Endodermal cell (in vitro differentiated cells): ENCODE results near the gene TAAR1. TPM values are rescaled to one million over a fixed set of nuclear protein-coding genes. Genes with fewer than 3 reads are reported as not detected.

Source experiments
- DNase-seq: peaks from one replicate; pipeline ENCODE4 v3.0.0-alpha.2; 2017
- H3K27ac ChIP-seq: 2 replicates; pipeline ENCODE4 v1.5.1; 2013; ENCODE audit warnings: mild to moderate bottlenecking, low read depth, low read length, moderate library complexity
- H3K27me3 ChIP-seq: 2 replicates; pipeline ENCODE4 v1.6.1; 2013; ENCODE audit warnings: mild to moderate bottlenecking, low read length, moderate library complexity; ENCODE audit not compliant: insufficient read depth, control insufficient read depth, poor library complexity, severe bottlenecking
- H3K36me3 ChIP-seq: 2 replicates; pipeline ENCODE4 v1.7.0; 2013; ENCODE audit warnings: mild to moderate bottlenecking, low read length, moderate library complexity; ENCODE audit not compliant: control insufficient read depth, insufficient read depth
- H3K4me1 ChIP-seq: one replicate; pipeline ENCODE4 v1.7.0; 2013; ENCODE audit warnings: low read length; ENCODE audit not compliant: control insufficient read depth, insufficient read depth
- H3K4me3 ChIP-seq: 2 replicates; pipeline ENCODE4 v1.5.1; 2013; ENCODE audit warnings: mild to moderate bottlenecking, low read length, moderate library complexity
- H3K9ac ChIP-seq: 2 replicates; pipeline ENCODE4 v1.6.1; 2013; ENCODE audit warnings: mild to moderate bottlenecking, low read length, moderate library complexity; ENCODE audit not compliant: poor library complexity, severe bottlenecking; ENCODE audit errors: extremely low read depth
- H3K9me3 ChIP-seq: 2 replicates; pipeline ENCODE4 v1.6.1; 2013; ENCODE audit warnings: mild to moderate bottlenecking, low read length, moderate library complexity; ENCODE audit not compliant: control insufficient read depth
- H3K27ac Mint-ChIP-seq: 2 replicates; pipeline ENCODE4 v1.8.0; 2020; ENCODE audit warnings: mixed read lengths
- H3K27me3 Mint-ChIP-seq: 2 replicates; pipeline ENCODE4 v1.8.0; 2021; ENCODE audit warnings: mild to moderate bottlenecking, mixed read lengths; ENCODE audit not compliant: insufficient read depth
- H3K36me3 Mint-ChIP-seq: 2 replicates; pipeline ENCODE4 v1.8.0; 2020; ENCODE audit warnings: low read depth, mixed read lengths
- H3K4me1 Mint-ChIP-seq: 2 replicates; pipeline ENCODE4 v1.8.0; 2020; ENCODE audit warnings: mixed read lengths
- H3K4me3 Mint-ChIP-seq: 2 replicates; pipeline ENCODE4 v1.8.0; 2020; ENCODE audit warnings: mild to moderate bottlenecking, moderate library complexity, mixed read lengths
- H3K9me3 Mint-ChIP-seq: 2 replicates; pipeline ENCODE4 v1.8.0; 2020; ENCODE audit warnings: mild to moderate bottlenecking, mixed read lengths
- CTCF ChIP-seq: fragments of 200-600 bp; sonication (generic); conservative IDR thresholded peaks from 2 replicates; pipeline ENCODE4 v1.5.0; 2021; ENCODE audit warnings: antibody characterized with exemption, mild to moderate bottlenecking
- WGBS, 2 experiments: methylation state at CpG; one replicate each; pipeline versions ENCODE4 v1.1.5 to v1.1.7; 2013; ENCODE audit warnings: missing lambda C conversion rate in 2 of 2, mixed read lengths in 1 of 2; ENCODE audit not compliant: insufficient coverage in 1 of 2, insufficient read length in 1 of 2; 5-methylcytosine and 5-hydroxymethylcytosine counted together
- total RNA-seq, 2 donors: library from RNA; stranded (reverse); fragmentation: NEBNext Ultra II Directional in 1 of 2; extraction: Animal tissue kit (Norgen Biotek cat#: 25700) in 1 of 2; gene quantifications; 2 replicates in 1 of 2; 3 replicates in 1 of 2; pipeline ENCODE4 v1.2.1, GENCODE V29; 2021

TAAR1 gene
- total RNA-seq, 2 donors from 2014 or later = not detected

GRCh38 chr6:132666118-132666517 lies 7.1 kb upstream of the TAAR1 start:
- peak overlapping the region; percentile 36 for H3K27ac Mint-ChIP-seq
- no peaks in the 10 kb centered on the region for H3K36me3 ChIP-seq
- no peak for DNase-seq
- no peaks in the 10 kb centered on the region for H3K36me3 Mint-ChIP-seq
- H3K27ac ChIP-seq = no peak overlapping the region
- H3K9me3 ChIP-seq = peaks cover 4% of the 10 kb centered on the region
- WGBS, 2 experiments = 69 to 84% methylated on average over 3 to 4 of the region's 4 CpGs
- H3K4me1 Mint-ChIP-seq = peaks cover 2% of the 10 kb centered on the region
- no peak for TF ChIP-seq CTCF
- no peaks in the 10 kb centered on the region for H3K27me3 Mint-ChIP-seq
- H3K9ac ChIP-seq = no peak overlapping the region
- H3K4me3 Mint-ChIP-seq = no peak overlapping the region
- no peak overlapping the region for H3K4me3 ChIP-seq
- no peaks in the 10 kb centered on the region for H3K4me1 ChIP-seq
- H3K27me3 ChIP-seq = no peaks in the 10 kb centered on the region
- no peaks in the 10 kb centered on the region for H3K9me3 Mint-ChIP-seq

GRCh38 chr6:132664309-132665034 lies 5.5 kb upstream of the TAAR1 start:
- no peak for TF ChIP-seq CTCF
- Mint-ChIP-seq H3K4me1 (peaks cover 2% of the 10 kb centered on the region), H3K4me3 (no peak overlapping the region), H3K36me3 (no peaks in the 10 kb centered on the region), H3K27me3 (no peaks in the 10 kb centered on the region), H3K9me3 (no peaks in the 10 kb centered on the region), H3K27ac (no peak overlapping the region)
- Histone ChIP-seq H3K9me3 (peaks cover 4% of the 10 kb centered on the region), H3K27ac (no peak overlapping the region), H3K4me3 (no peak overlapping the region), H3K9ac (no peak overlapping the region), H3K36me3 (no peaks in the 10 kb centered on the region), H3K27me3 (no peaks in the 10 kb centered on the region), H3K4me1 (no peaks in the 10 kb centered on the region)
- no peak for DNase-seq
- 92 to 98% methylated on average over 1 of the region's 1 CpG for WGBS, 2 experiments

GRCh38 chr6:132663661-132664060 lies 4.7 kb upstream of the TAAR1 start:
- Histone ChIP-seq H3K36me3 (no peaks in the 10 kb centered on the region), H3K27me3 (no peaks in the 10 kb centered on the region), H3K9ac (no peak overlapping the region), H3K4me3 (no peak overlapping the region), H3K4me1 (no peaks in the 10 kb centered on the region), H3K27ac (no peak overlapping the region), H3K9me3 (peaks cover 4% of the 10 kb centered on the region)
- Mint-ChIP-seq H3K27ac (no peak overlapping the region), H3K4me3 (no peak overlapping the region), H3K9me3 (no peaks in the 10 kb centered on the region), H3K36me3 (no peaks in the 10 kb centered on the region), H3K27me3 (no peaks in the 10 kb centered on the region), H3K4me1 (peaks cover 2% of the 10 kb centered on the region)
- WGBS, 2 experiments = 85 to 100% methylated on average over 1 of the region's 1 CpG
- DNase-seq = no peak
- TF ChIP-seq CTCF = no peak
